Measurements from ENCODE around the gene ZNF503.

The ZNF503 gene

GRCh38 chr10:75400771-75401568 is 594 bp downstream of the ZNF503 start:
- no peak for TF ChIP-seq CTCF (IDR thresholded peaks at IDR 0.05; ENCODE audit: low read depth, low read length)

GRCh38 chr10:75400163-75400770 is 1.3 kb downstream of the ZNF503 start:
- no peak for TF ChIP-seq CTCF (IDR thresholded peaks at IDR 0.05; ENCODE audit: low read depth, low read length)
- H3K4me3 ChIP-seq (ENCODE audit: low read depth, low read length) = peak overlapping the region; percentile 78

More at GRCh38 chr10:75400771-75401568, 594 bp downstream of the ZNF503 start:
- H3K4me3 ChIP-seq (ENCODE audit: low read depth, low read length) = peak overlapping the region; percentile 78

- peak; percentile 14; the same call in 1 of the 2 replicates for TF ChIP-seq CTCF (IDR thresholded peaks at IDR 0.05; ENCODE audit: low read depth, low read length)
- peak overlapping the region; percentile 78 for H3K4me3 ChIP-seq (ENCODE audit: low read depth, low read length)
These were observed 2.0 kb downstream of the ZNF503 start for GRCh38 chr10:75399461-75400162.

- no peak for TF ChIP-seq CTCF (IDR thresholded peaks at IDR 0.05; ENCODE audit: low read depth, low read length)
- peak overlapping the region; percentile 78 for H3K4me3 ChIP-seq (ENCODE audit: low read depth, low read length)
These were observed 2.7 kb downstream of the ZNF503 start for GRCh38 chr10:75398692-75399460.

- H3K4me3 ChIP-seq (ENCODE audit: low read depth, low read length) = peak overlapping the region; percentile 78
These were observed 3.3 kb downstream of the ZNF503 start for GRCh38 chr10:75398200-75398691.

More at GRCh38 chr10:75398200-75398691, 3.3 kb downstream of the ZNF503 start:
- no peak for TF ChIP-seq CTCF (IDR thresholded peaks at IDR 0.05; ENCODE audit: low read depth, low read length)
